ENCODE results near the gene BEND7. TPM values are rescaled to one million over a fixed set of nuclear protein-coding genes. Genes with fewer than 3 reads are reported as not detected.

BEND7 gene
- total RNA-seq, 1 donor from 2014 or later: 21.1 TPM

DNA sequence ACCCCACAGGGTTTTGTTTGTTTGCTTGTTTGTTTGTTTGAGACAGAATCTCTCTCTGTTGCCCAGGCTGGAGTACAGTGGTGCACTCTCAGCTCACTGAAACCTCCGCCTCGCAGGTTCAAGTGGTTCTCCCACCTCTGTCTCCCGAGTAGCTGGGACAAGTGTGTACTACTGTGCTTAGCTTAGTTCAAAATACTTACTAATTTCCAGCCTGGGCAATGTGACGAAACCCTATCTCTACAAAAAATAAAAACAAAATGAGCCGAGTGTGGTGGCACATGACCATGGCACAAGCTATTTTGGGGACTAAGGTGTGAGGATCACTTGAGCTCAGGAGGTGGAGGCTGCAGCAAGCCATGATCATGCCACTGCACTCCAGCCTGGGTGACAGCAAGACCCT, 42.7 kb upstream of the BEND7 start:
- no peak overlapping the region for H3K4me3 Mint-ChIP-seq (ENCODE audit: unreplicated experiment)
- H3K79me2 ChIP-seq (ENCODE audit: insufficient read depth, low read length): no peaks in the 10 kb centered on the region
- H3K9me3 Mint-ChIP-seq (ENCODE audit: unreplicated experiment): peaks cover 6% of the 10 kb centered on the region
- DNase-seq (ENCODE audit: low read depth) (no peak), FAIRE-seq (no peak)
- no peaks in the 10 kb centered on the region for H3K36me3 Mint-ChIP-seq (ENCODE audit: low read depth, unreplicated experiment)
- no peak overlapping the region for H3K9ac ChIP-seq (ENCODE audit: low read length)
- no peaks in the 10 kb centered on the region for H3K4me1 ChIP-seq (ENCODE audit: insufficient read depth, low read length)
- TF ChIP-seq, protein P1, sequence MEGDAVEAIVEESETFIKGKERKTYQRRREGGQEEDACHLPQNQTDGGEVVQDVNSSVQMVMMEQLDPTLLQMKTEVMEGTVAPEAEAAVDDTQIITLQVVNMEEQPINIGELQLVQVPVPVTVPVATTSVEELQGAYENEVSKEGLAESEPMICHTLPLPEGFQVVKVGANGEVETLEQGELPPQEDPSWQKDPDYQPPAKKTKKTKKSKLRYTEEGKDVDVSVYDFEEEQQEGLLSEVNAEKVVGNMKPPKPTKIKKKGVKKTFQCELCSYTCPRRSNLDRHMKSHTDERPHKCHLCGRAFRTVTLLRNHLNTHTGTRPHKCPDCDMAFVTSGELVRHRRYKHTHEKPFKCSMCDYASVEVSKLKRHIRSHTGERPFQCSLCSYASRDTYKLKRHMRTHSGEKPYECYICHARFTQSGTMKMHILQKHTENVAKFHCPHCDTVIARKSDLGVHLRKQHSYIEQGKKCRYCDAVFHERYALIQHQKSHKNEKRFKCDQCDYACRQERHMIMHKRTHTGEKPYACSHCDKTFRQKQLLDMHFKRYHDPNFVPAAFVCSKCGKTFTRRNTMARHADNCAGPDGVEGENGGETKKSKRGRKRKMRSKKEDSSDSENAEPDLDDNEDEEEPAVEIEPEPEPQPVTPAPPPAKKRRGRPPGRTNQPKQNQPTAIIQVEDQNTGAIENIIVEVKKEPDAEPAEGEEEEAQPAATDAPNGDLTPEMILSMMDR (IDR thresholded peaks at IDR 0.05; ENCODE audit: insufficient read depth, low read depth, low read length): no peak
- no peak for TF ChIP-seq EZH2 (IDR thresholded peaks at IDR 0.05; ENCODE audit: insufficient read depth, low read length)
- no peaks in the 10 kb centered on the region for H3K9me3 ChIP-seq (ENCODE audit: insufficient read depth, low read depth, low read length)
- H3K4me3 ChIP-seq (ENCODE audit: insufficient read depth, low read depth, low read length): no peak overlapping the region
- no peak overlapping the region for H3K27ac ChIP-seq (ENCODE audit: low read depth, low read length)
- H3K27me3 ChIP-seq (ENCODE audit: insufficient read depth, low read length): peaks cover 8% of the 10 kb centered on the region
- no peaks in the 10 kb centered on the region for H4K20me1 ChIP-seq (ENCODE audit: insufficient read depth, low read length)
- H2AFZ ChIP-seq (ENCODE audit: low read depth, low read length): no peak overlapping the region
- H3K4me2 ChIP-seq (ENCODE audit: low read length): no peak overlapping the region
- no peaks in the 10 kb centered on the region for H3K4me1 Mint-ChIP-seq (ENCODE audit: low read depth, unreplicated experiment)
- H3K36me3 ChIP-seq (ENCODE audit: insufficient read depth, low read length): no peaks in the 10 kb centered on the region
- H3K27ac Mint-ChIP-seq (ENCODE audit: unreplicated experiment): no peak overlapping the region
- peaks cover 6% of the 10 kb centered on the region for H3K27me3 Mint-ChIP-seq (ENCODE audit: low read depth, unreplicated experiment)

DNA sequence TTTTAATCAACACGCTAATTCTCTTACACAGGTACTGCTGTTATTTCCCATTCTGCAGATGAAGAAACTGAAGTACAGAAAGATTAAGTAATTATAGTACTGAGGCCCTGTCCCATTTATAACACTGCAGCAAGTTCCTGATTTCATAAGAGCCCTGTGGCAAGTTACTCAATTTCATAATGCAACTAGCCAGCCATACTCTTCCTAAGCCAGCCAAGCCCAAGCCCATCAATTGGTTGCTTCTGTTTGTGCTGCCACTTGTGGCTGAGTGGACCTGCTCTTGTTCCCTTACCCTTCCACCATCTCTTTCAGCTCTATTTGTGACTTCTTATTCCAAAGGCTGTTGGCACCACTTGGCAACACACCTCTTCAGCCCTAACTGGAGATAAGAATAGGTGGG, 38.2 kb upstream of the BEND7 start:
- Mint-ChIP-seq H3K9me3 (ENCODE audit: unreplicated experiment) (peaks cover 11% of the 10 kb centered on the region), H3K27me3 (ENCODE audit: low read depth, unreplicated experiment) (no peaks in the 10 kb centered on the region), H3K27ac (ENCODE audit: unreplicated experiment) (no peak overlapping the region), H3K4me1 (ENCODE audit: low read depth, unreplicated experiment) (no peaks in the 10 kb centered on the region), H3K4me3 (ENCODE audit: unreplicated experiment) (no peak overlapping the region), H3K36me3 (ENCODE audit: low read depth, unreplicated experiment) (no peaks in the 10 kb centered on the region)
- Histone ChIP-seq H3K9me3 (ENCODE audit: insufficient read depth, low read depth, low read length) (peaks cover 8% of the 10 kb centered on the region), H3K9ac (ENCODE audit: low read length) (no peak overlapping the region), H3K4me1 (ENCODE audit: insufficient read depth, low read length) (no peaks in the 10 kb centered on the region), H3K4me2 (ENCODE audit: low read length) (no peak overlapping the region), H3K27ac (ENCODE audit: low read depth, low read length) (no peak overlapping the region), H4K20me1 (ENCODE audit: insufficient read depth, low read length) (no peaks in the 10 kb centered on the region), H3K36me3 (ENCODE audit: insufficient read depth, low read length) (no peaks in the 10 kb centered on the region), H3K27me3 (ENCODE audit: insufficient read depth, low read length) (peaks cover 2% of the 10 kb centered on the region), H2AFZ (ENCODE audit: low read depth, low read length) (no peak overlapping the region), H3K4me3 (ENCODE audit: insufficient read depth, low read depth, low read length) (no peak overlapping the region), H3K79me2 (ENCODE audit: insufficient read depth, low read length) (no peaks in the 10 kb centered on the region)
- DNase-seq (ENCODE audit: low read depth): no peak
- no peak for FAIRE-seq
- TF ChIP-seq, protein P1 (IDR thresholded peaks at IDR 0.05; ENCODE audit: insufficient read depth, low read depth, low read length): no peak
- no peak for TF ChIP-seq EZH2 (IDR thresholded peaks at IDR 0.05; ENCODE audit: insufficient read depth, low read length)

DNA sequence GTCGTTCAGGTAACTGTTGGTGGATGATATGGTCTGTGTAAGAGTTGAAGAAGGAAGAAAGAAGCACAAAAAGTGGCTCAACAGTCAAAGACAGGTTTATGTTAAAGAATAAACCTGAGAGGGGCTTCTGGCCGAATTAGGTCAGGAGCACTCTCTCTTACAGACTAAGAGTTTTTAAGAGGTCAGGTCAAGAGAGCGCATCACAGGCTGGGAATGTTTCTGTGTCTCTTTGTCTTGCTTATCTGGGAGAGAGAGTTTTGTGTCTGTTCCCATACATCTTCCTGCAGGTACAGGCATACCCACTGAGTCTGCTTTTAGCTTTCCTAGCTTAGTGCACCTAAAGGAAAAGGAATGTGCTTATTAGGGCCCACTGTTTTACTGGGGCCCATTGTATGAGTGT, 35.8 kb upstream of the BEND7 start:
- no peaks in the 10 kb centered on the region for H3K4me1 Mint-ChIP-seq (ENCODE audit: low read depth, unreplicated experiment)
- H3K4me3 ChIP-seq (ENCODE audit: insufficient read depth, low read depth, low read length): no peak overlapping the region
- no peak overlapping the region for H3K4me3 Mint-ChIP-seq (ENCODE audit: unreplicated experiment)
- TF ChIP-seq EZH2 (IDR thresholded peaks at IDR 0.05; ENCODE audit: insufficient read depth, low read length): no peak
- TF ChIP-seq, protein P1 (IDR thresholded peaks at IDR 0.05; ENCODE audit: insufficient read depth, low read depth, low read length): no peak
- H3K4me2 ChIP-seq (ENCODE audit: low read length): no peak overlapping the region
- peaks cover 11% of the 10 kb centered on the region for H3K9me3 Mint-ChIP-seq (ENCODE audit: unreplicated experiment)
- H3K27me3 ChIP-seq (ENCODE audit: insufficient read depth, low read length): peaks cover 2% of the 10 kb centered on the region
- FAIRE-seq: no peak
- H3K9ac ChIP-seq (ENCODE audit: low read length): no peak overlapping the region
- no peaks in the 10 kb centered on the region for H3K36me3 ChIP-seq (ENCODE audit: insufficient read depth, low read length)
- H3K4me1 ChIP-seq (ENCODE audit: insufficient read depth, low read length): peaks cover 6% of the 10 kb centered on the region
- H3K9me3 ChIP-seq (ENCODE audit: insufficient read depth, low read depth, low read length): peaks cover 8% of the 10 kb centered on the region
- no peak overlapping the region for H2AFZ ChIP-seq (ENCODE audit: low read depth, low read length)
- no peaks in the 10 kb centered on the region for H3K79me2 ChIP-seq (ENCODE audit: insufficient read depth, low read length)
- H3K27ac Mint-ChIP-seq (ENCODE audit: unreplicated experiment): no peak overlapping the region
- no peak overlapping the region for H3K27ac ChIP-seq (ENCODE audit: low read depth, low read length)
- DNase-seq (ENCODE audit: low read depth): no peak
- no peaks in the 10 kb centered on the region for H4K20me1 ChIP-seq (ENCODE audit: insufficient read depth, low read length)
- H3K27me3 Mint-ChIP-seq (ENCODE audit: low read depth, unreplicated experiment): no peaks in the 10 kb centered on the region
- no peaks in the 10 kb centered on the region for H3K36me3 Mint-ChIP-seq (ENCODE audit: low read depth, unreplicated experiment)

Measured in astrocyte (in vitro differentiated cells and primary cell).